Cardiac septum (tissue), 1 donor: ENCODE data around the gene GGNBP2. TPM values are rescaled to one million over a fixed set of nuclear protein-coding genes. Genes with fewer than 3 reads are reported as not detected.
A peak's percentile ranks its signal among the peaks of the same experiment; 100 is the strongest.

Experiments used
- DNase-seq: peaks from one replicate; pipeline ENCODE4 v3.0.0-alpha.2; 2020; ENCODE audit warnings: low spot score
- intact Hi-C: fragments of 100-400 bp; cut with DNase I; formaldehyde crosslinking; loops from one replicate; pipeline ENCODE4 v1.14.0; 2022
- total RNA-seq: library from RNA; stranded (reverse); fragmentation: NEBNext Ultra II Directional; extraction: Animal tissue kit (Norgen Biotek cat#: 25700); gene quantifications from one replicate; pipeline ENCODE4 v1.2.1, GENCODE V29; 2021
- donor health status: DM: no; HTN: no; CAD: no.

Gene GGNBP2
- total RNA-seq, 1 donor from 2014 or later: 50.2 TPM

DNA sequence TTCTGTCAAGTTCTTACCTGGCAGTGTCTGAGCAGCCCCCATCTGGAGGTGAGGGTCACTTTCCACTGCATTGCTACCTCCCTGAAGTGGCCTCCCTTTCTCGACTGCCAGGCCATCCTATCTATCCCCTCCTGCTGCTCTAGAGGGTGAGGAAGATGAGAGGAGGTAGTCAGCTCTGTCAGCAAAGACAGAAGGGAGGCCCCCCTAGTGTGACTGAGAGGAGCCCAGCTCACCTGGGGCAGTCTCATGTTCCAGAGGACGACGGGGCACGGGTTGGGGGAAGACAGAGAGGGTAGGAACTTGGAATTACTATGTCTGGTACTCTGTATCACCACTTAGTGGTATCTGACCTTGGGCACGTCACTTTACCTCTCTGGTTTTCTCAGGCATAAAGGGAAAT is 32.1 kb upstream of the GGNBP2 start:
- DNase-seq: peak; percentile 54
- intact Hi-C loops: no loop called here

DNA sequence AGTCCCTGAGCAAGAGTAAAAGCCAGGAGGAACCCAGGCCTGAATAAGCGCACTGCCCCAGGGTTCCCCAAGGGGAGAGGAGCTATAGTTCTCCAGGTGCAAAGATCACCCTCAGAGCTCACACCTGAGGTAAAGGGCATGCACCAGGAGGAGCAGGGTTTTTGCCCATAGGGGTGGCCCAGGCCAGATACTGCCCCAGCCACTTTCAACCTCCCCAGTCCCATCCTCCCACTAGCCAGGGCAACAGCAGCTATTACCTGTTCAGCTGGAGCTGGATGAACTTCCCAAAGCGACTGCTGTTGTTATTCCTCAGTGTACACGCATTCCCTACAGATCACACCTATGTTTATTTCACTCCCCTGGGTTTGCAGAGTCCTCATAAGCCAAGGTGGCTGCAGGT is 29.9 kb upstream of the GGNBP2 start:
- intact Hi-C loops: no loop called here
- peak; percentile 24 for DNase-seq

DNA sequence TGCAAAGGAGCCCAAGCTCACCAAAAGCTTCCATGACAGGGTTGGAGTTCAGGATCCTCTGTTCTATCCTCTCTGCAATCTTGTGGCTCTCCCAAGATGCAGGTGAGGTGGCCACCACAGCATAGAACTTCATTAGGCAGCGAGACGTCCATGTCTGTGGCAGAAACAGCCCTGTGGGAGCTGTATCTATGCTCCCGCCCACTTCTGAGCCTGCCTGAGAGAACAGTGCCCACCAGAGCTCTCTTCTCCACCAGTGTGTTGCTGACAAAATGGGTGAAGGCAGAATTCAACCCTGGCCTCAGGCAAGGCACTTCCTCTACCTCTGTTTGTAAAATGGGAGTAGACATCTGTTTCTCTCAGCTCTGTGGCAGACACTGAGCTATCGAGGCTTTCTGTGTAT is 28.9 kb upstream of the GGNBP2 start:
- DNase-seq: peak; percentile 43
- intact Hi-C loops: no loop called here

DNA sequence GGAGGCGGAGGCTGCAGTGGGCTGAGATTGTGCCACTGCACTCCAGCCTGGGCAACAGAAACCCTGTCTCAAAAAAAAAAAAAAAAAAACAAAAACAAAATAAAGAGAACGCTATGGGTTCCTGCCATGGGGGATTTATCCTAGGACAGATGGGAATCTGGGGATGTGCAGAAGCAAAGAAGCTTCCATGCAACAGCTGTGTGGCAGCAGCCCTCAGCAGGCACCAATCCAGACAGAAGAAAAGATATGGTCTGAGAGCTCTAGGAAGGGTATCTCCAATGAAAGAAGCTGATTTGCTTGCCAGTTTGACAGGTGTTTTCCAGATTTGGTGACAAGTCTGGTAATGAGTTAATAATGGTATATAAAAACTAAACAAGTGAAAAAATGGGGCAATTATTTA is 21.6 kb upstream of the GGNBP2 start:
- no peak for DNase-seq
- intact Hi-C loops: no loop called here

DNA sequence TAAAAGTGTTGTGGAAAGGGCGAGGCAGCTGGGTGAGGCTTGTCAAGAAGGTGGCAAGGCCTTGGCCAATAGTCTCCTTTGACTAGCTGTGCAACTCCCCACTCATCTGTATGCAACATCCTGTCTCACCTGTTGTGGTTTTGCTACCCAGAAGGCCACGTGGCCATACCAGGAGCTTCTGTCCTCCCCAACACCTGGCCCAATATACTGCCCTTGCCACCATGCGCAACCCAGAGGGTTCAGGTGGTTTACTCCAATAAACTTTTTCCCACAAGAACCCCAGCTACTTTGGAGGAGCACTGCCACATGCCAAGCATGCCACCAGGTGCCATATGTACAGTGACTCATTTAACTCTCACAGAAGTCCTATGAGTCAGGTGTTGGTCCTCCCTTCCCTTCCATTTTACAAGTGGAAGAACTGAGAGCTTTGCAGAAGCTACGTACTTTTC is 20.3 kb upstream of the GGNBP2 start:
- intact Hi-C loops: no loop called here
- peak; percentile 31 for DNase-seq

DNA sequence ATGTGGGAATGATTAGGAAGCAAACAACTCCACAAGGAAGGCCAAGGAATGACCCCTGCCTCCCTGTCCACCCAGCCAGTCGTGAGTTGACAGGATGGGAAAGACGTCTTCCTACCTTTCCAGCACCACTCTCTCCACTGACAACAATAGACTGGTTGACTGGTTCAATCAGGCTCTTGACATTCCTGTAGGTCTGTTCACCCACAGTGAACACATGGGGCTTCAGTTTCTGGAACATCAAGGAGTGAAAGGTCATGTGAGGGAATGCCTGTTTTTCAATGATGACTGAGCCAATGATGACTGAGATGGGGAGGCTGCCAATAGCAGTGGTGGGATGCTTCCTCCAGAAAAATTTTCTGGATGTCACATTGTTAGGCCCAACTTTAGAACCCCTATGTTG is 19.6 kb upstream of the GGNBP2 start:
- intact Hi-C loops: no loop called here
- peak; percentile 35 for DNase-seq

DNA sequence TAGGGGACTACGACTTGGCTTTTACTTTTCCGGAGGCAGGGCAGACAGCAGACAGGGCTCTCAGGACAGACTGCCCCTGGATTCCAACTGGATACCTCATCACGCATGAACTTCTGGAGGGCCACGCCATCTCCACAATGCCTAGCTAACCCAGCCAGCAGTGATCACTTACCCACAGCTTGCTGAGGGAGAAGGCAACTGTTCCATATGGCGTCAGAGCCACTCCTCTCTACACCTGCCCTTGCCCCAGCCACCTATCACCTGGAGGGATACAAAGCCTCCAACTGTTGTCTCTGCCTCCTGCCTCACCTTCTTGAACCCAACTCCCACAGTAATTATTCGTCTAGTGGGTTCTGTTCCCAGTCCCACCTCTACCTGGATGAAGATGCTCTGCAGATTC is 18.8 kb upstream of the GGNBP2 start:
- intact Hi-C loops: no loop called here
- DNase-seq: peak; percentile 67

DNA sequence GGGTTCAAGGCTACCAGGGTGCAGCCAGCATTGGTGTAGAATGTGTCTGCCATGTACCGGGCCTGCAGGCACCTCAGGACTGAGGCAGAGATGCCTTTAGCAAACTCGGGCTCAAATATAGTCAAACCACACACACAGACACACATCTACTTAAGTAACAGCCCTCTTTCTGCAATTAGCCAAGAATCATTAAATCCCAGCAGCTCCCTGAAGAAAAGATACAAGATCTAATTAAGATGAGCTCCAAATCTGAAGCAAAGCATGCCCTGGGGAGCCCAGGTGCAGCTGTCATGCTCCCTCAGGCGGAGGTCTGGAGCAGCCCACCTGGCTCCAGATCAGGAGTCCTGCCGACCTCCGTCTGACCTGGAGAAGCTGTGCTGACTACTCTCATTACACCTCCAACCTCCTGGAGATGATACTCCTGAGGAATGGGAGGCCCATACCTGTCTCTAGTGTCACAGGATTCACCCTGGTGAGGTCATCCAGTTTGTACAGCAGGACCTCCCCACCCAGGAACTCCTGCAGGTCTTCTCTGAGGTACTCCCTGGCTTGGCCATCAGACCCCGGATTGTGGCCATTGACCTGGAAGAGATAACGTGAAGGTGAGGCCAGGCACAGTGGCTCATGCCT is 17.0 kb upstream of the GGNBP2 start:
- intact Hi-C loops: no loop called here
- peak; percentile 62 for DNase-seq

DNA sequence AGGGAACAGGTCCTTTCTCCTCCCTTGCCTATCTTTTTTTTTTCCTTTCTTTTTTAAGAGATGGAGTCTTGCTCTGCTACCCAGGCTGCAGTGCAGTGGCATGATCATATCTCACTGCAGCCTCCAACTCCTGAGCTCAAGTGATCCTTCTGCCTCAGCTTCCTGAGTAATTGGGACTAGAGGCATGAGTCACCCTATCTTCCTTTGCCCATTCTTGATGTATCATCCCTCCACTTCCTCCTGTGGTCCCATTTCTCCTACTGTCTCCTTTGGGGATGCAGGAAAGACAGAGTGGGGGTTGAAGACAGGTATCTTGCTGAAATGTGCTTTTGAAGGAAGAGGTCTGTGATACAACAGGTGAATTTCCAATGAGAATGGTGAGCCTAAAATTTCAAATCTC is 15.6 kb upstream of the GGNBP2 start:
- intact Hi-C loops: no loop called here
- no peak for DNase-seq

DNA sequence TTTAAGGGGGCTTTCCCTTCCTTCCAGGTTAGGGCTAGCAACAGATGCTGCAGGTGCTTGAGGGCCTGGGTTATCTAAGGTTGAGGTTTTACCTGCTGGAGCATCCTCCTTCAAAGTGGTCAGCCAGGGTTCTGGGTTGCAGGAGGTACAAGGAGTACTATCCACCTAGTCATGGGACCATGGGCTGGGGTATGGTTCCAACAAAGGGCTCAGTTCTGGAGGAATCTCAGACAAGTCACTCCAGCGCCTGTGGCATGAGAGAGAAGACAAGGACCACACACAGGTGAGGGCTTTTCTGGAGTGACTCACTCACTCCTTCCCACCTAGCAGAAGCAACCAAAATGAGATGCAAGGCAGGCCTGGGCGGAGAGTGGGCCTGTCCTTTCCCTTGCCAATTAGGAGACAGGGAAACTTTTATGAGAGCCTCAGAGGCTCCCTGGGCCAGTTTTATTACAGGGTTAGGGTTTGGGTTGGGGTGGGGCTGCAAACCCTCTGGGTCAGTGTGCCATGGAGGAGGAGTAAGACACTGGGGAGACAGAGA is 12.2 kb upstream of the GGNBP2 start:
- intact Hi-C loops: no loop called here

DNA sequence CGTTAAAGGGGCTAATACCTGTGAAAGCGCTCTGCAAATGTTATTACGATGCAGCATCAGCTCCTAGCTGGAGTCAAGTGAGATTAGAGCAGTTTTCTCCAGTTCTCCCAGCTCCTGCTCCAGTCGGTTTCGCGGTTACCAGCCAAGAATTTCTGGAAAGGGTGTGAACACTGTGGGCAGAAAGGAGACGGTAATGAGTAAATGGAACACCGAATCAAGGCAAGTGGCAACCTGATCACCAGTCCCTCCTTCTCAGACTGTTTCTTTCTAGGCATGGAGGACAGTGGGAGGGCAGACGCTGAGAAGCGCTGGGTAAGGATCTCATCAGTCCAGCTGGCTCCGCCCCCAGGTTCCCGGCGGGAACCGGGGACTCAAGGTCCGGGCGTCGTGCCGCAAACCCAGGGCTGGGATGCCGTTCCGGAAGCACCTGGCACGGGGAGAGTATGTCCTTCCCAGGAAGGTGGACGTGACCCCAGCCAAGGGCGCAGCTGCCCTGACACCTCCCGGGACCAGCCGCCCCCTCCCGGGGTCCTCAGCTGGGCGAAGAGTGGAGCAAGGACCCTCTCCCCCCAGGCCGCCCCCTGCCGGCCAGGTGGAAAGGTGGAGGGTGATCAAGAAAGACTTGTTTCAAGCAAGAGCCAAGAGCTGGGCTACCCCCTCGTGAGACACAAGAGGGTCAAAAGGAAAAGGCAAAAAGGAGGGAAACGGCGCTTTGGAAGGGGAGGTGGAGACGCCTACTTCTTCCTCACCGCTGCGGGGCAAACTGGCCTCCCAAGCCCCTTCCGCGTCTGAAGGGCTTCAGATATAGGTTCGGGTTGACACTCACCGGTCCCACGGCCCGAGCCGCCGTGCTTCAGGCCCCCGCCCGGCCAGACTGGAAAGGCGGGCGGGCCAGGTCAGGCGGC is 10.5 kb upstream of the GGNBP2 start:
- DNase-seq: peak; percentile 76
- intact Hi-C loops: no loop called here

More for the DNA sequence above, 12.2 kb upstream of the GGNBP2 start:
- peak; percentile 55 for DNase-seq

DNA sequence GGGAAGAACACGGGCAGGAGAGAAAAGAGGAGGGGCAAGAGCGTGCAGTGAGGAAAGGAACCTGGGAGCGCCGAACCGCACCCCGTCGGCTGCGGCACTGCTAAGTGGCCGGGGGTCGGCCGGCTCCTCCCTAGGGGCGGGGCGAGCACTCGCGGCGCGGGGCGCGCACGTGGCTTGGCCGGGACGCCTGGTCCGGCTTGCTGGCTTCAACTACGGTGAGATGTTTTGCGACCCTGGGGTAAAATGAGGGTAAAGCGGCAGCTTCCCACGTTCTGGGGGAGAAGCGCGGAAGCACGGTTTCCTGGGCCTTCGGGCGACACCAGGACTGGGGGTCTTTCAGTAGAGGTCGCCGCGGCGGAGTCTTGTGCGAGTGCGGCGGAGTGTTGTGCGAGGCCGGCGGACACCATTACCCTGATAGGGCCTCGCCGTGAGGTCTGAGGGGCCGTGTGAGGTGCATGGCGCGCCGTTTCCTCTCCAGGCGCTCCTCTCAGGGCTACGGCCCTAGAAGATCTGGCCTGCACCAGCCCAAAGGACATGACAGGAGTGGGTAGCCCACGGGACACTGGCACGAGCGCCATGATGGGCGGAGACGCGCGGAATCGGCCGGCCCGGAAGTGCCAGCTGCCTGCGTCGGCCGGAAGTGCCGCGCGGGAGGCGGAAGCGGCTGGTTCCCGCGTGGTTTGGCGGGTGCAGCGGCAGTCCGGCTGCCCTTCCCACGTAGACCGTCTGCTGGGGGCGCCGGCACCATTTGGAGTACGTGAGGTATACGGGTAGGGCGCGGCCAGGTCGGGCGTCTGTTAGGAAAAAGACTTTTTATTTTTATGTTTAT is 9.7 kb upstream of the GGNBP2 start, which contains the start of the genes MYO19 and PIGW:
Gene MYO19 (minus strand): TSS at position 29 of the 829 bp plus-strand sequence. CDS start 2,330 bp downstream, outside the sequence.
Gene PIGW (plus strand): TSS at position 148 of the 829 bp plus-strand sequence. CDS start 2,115 bp downstream, outside the sequence.
- intact Hi-C loops: loop anchor here (1.0 to 5.0 kb wide), 2 partner anchors 9 to 67 kb away; partner anchors contain the start of genes GGNBP2 and MRM1
- DNase-seq: peak; percentile 93

DNA sequence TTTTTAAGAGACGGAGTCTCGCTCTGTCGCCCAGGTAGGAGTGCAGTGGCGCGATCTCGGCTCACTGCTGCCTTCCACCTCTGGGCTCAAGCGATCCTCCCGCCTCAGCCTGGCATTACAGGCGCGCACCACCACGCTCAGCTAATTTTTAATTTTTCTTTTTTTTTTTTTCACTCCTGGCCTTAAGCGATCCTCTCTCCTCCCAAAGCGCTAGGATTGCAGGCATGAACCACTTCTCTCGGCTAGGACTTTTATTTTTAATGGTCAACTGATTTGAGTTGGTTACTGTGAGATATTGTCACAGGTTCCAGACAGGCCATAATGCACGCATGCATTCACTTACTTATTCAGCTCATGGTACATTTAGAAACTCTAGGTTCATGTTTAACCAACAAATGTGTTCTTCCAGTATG is 9.0 kb upstream of the GGNBP2 start:
- no peak for DNase-seq
- intact Hi-C loops: loop anchor here (1.0 to 5.0 kb wide), 2 partner anchors 9 to 67 kb away; partner anchors contain the start of genes GGNBP2 and MRM1

DNA sequence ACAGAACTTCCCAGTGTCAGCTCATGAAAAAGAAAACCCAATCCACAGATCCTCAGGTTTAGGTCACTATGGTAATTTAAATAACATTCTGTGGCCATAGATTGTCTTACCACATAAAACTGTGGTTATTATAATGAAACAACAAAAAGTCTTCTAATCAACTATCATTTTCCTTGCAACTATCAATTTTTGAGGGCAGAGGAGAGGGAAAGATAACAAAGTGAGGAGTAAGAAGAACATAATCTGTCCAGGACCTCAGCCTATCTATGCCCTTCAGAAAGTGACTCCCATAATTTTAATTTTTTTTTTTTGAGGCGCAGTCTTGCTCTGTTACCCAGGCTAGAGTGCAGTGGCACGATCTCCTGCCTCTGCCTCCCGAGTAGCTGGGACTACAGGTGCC is 4.0 kb upstream of the GGNBP2 start:
- no peak for DNase-seq
- intact Hi-C loops: no loop called here

DNA sequence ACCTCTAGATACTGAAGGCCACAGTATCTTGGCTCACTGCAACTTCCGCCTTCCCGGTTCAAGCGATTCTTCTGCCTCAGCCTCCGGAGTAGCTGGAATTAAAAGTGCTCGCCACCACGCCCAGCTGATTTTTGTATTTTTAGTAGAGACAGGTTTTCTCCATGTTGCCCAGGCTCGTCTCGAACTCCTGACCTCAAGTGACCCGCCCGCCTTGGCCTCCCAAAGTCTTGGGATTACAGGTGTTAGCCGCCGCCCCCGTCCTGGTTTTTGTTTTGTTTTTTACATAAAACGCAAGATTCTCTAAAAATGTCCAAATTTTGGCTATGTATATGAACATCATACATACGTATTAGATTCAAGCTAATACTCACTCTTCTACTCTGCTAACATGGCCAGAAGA is 2.0 kb upstream of the GGNBP2 start:
- intact Hi-C loops: no loop called here

DNA sequence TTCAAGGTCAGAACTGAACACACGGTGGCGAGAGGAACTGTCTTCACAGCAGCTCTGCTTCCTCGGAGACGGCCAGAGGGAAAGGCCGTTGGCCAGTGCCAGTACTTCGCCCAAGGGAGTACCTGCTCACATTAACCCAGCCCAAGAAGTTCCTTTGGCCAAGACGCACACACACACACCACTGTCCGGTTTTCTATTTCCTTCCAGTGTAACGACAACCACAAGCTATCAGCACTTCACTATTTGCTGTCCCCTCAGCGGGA is 744 bp upstream of the GGNBP2 start:
- intact Hi-C loops: loop anchor here (1.0 kb wide), 1 partner anchor 9 kb away; no protein-coding TSS in a partner anchor
- DNase-seq: no peak

More for the DNA sequence above, 2.0 kb upstream of the GGNBP2 start:
- DNase-seq: no peak

DNA sequence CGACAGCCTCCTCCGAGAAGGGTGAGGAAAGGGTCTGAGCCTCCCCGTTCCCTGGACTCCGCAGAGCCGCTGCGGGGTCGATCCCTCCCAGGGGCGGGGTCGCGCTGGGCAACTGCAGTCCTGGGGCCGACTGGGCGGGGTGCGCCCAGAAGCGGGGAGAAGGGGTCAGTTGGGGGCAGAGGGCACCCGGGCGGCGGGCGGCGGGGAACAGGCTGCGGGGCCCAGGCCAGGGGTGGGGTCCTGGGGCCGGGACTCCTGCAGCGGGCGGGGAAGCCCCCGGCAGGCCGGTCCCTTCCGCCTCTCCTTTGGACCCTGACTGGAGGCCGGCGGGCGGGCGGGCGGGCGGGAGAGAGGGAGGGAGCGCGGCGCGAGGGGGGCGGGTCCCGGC is 352 bp downstream of the GGNBP2 start:
- intact Hi-C loops: loop anchor here (5.0 kb wide), 1 partner anchor 47 kb away; the partner anchor contains the start of gene DHRS11
- no peak for DNase-seq

DNA sequence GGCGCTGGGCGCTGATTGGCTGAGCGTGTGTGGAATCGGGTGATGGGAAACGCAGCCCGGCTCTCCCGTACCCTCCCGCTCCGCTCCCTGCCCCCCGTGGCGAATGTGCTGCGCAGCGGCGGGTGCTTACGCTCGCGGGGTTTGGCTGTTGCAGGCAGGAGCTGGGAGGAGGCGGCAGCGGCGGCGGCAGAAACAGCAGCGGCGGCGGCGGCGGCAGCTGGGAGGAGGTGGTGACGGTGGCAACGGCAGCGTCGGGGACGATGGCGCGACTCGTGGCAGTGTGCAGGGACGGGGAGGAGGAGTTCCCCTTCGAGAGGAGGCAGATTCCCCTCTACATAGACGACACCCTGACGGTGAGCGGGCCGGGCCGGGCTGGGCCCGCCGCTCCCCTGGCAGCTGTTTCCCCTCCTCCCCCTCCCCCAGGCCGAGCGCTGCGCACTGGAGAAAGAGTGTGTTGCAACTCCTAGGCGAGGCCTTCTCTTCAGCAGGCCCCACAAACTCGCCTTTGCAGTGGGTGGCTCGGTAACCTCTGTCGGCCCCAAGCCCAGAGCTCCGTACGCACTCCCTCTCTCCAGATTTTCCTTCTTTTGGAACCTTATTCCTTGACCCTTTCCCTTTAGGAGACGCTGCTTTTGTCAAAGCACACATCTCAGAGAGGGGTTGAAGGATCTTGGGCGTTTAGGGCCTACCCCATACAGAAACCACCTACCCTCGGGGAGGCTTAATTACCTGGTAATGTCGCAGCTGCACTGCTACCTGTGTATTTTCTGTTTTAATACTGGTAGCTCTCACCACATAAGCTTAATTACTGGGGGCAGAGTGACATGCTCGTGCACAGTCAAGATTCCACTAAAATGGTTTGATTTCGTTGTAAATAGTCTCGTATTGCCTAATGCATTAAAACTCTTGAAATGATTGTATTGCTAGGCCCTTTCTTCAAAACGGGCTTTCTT is 1.0 kb downstream of the GGNBP2 start:
- peak; percentile 97 for DNase-seq
- intact Hi-C loops: loop anchor here (5.0 kb wide), 1 partner anchor 47 kb away; the partner anchor contains the start of gene DHRS11
